GM20000 (cell line): Measurements from ENCODE around the gene LTO1.

Experiments
- DNase-seq: peaks from one replicate; pipeline ENCODE4 v3.0.0; 2012; ENCODE audit warnings: low spot score
- TF ChIP-seq, protein P1 (sequence below): IDR thresholded peaks from 2 replicates; pipeline ENCODE4 v1.5.1; 2012; ENCODE audit warnings: mild to moderate bottlenecking, control low read depth; ENCODE audit errors: extremely low read depth, missing control alignments

Gene LTO1

DNA sequence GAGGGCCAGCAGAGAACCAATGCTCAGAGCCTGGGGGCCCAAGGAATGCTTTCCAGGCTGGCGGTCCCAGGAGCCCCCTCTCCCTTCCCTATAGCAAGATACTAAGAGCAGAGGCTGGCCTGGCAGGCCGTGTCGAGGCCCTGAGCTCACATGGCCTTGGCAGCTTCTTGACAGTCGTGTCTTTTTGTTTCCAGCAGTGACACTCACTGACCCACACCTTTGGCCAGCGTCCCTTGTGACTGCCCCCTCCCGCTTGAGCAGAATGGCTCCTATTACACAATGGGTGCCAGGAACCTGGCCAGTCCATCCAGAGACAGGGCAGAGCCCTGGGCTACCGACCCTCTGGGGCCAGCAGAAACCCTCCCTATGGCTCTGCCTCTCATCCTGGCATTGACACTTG lies 40.6 kb downstream of the LTO1 start:
- DNase-seq = no peak
- TF ChIP-seq, protein P1, sequence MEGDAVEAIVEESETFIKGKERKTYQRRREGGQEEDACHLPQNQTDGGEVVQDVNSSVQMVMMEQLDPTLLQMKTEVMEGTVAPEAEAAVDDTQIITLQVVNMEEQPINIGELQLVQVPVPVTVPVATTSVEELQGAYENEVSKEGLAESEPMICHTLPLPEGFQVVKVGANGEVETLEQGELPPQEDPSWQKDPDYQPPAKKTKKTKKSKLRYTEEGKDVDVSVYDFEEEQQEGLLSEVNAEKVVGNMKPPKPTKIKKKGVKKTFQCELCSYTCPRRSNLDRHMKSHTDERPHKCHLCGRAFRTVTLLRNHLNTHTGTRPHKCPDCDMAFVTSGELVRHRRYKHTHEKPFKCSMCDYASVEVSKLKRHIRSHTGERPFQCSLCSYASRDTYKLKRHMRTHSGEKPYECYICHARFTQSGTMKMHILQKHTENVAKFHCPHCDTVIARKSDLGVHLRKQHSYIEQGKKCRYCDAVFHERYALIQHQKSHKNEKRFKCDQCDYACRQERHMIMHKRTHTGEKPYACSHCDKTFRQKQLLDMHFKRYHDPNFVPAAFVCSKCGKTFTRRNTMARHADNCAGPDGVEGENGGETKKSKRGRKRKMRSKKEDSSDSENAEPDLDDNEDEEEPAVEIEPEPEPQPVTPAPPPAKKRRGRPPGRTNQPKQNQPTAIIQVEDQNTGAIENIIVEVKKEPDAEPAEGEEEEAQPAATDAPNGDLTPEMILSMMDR = no peak

DNA sequence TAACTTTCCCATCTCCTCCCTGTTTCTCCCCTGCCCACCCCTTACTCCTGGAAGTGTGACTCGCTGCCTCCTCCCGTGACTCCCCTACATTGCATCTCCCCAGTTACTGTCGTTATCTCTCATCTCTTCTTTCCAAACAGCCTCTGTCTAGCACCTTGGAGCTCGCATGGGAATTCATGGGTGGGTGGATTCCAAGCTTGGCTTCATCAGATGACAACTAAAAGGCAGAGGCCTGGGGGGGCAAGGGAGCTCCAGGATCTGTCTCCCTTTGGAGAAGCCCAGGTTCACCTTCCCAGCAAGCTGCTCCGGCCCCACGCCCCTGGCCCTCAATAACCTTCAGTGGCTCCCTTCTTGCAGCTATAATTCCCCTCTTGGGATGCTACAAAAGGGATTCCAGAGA lies 41.1 kb downstream of the LTO1 start:
- DNase-seq = no peak
- TF ChIP-seq, protein P1 = no peak

DNA sequence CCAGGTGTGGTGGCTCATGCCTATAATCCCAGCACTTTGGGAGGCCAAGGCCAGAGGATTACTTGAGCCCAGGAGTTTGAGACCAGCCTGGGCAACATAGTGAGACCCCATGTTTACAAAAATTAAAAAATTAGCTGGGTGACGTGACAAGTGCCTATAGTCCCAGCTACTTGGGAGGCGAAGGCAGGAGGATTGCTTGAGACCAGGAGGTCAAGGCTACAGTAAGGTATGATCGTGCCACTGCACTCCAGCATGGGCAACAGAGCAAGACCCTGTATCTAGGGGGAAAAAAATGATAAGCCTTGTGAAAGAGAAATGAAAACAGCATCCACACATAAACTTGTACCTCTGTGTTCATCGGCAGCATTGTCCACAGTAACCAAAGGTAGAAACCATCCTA lies 42.3 kb downstream of the LTO1 start:
- TF ChIP-seq, protein P1 = no peak

DNA sequence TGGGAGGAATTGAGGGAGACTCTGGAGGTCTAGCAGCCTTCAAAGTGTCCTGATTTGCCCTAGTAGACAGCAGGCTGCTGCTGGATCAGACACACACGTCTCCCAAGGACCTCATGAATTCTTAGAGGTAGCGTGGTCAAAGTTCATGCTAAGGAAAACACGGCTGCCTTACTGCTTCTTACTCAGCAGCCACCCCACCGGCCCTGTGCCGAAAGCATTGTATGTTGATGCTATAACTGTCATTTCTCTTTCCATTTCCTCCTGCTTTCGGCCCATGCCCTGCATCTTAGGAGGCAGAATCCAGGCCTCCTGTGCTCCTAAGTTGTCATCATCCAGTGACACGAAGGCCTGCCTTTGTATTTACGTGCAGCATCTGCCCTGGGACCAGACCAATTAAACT lies 44.7 kb downstream of the LTO1 start:
- TF ChIP-seq, protein P1 = no peak
- no peak for DNase-seq

More for the DNA sequence above, 42.3 kb downstream of the LTO1 start:
- DNase-seq = no peak

DNA sequence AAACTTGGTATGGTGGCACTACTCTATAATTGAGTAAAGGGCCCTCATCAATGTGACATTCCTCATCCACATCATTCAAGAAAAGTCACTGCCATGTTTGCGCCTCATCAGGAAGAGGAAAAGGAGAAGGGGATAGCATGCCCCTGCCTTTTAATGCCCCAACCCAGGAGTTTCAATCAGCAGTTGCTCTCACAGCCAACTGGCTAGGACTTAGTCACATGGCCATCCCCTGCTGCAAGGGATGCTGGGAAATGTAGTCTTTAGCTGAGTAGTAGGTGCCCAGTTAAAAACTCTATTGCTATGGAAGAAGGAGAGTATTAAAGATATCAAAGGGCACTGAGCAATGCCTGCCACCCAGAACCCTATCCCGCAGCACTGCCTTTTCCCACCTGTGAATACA lies 45.1 kb downstream of the LTO1 start:
- no peak for DNase-seq
- TF ChIP-seq, protein P1 = no peak

DNA sequence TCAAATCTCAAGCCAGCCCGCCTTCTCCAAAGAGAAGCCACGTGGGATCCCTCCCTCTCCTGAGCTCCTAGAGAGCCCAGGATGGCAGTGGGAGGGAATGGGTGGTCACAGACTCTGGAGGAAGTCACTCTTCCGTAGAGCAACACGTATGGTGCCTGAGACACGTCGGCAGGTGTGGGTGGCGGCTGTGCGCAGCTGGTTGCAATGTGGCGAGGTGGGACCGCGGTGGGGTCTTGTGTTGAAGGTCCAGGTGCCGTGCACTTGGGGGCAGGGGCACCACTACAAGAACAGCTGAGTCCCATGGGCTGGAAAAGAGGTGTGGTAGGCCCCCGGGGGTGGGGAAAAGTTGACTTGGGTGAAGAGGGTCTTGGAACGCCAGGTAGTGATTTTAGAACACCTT lies 47.6 kb downstream of the LTO1 start:
- TF ChIP-seq, protein P1 = no peak
- DNase-seq = no peak

DNA sequence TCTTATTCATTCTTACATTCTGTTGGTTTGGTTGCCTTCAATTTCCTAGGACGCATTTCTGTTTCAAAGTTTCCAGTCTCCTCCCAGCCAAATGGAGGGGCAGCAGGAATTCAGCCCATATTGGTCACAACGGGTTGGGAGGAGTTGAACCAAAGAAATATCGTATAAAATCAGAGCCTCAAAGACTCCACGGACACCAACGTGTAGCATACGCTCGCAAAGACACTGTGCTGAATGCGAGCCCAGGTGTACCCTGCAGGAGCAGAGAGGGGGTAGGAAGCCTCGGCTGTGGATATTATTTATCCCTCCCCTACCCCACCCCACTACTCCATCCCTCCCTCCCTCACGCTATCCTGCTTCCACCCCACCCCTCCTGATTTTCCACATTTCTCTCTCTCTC lies 49.7 kb downstream of the LTO1 start:
- DNase-seq = no peak
- TF ChIP-seq, protein P1 = no peak
